ENCODE data around the gene DLGAP5.

Gene DLGAP5

DNA sequence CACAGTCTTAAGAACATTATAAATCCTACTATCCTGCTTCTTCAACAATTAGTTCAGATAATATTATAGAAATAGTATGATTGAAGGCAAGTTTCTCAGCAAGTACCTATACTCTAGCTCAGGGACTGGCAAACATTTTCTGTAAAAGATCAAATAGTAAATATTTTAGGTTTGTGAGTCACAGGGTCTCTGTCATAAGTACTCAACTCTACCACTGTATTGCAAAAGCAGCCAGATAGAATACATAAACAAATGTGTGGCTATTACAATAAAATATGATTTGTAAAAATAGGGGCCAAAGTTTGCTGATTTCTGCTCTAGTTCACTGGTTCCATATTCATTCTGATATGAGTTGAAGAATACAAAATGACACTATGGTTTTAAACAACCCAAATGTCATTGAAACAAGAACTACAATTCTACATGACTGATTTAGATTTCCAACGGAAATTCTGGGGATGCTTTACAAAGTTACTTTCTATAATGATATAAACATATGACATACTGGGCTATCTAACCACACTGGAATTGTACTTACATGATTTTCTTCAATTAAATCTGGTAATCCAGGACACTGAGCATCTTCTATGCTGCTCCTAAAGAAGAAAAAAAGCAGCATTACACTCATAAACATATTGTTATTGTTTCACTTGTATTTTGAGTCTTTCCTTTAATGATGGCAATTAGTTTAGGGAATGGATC lies 39.2 kb downstream of the DLGAP5 start:
- no peaks in the 10 kb centered on the region for H3K36me3 Mint-ChIP-seq
- no peak overlapping the region for H3K4me3 Mint-ChIP-seq
- no peak overlapping the region for H3K27ac Mint-ChIP-seq
- no peak for ATAC-seq (replicated peaks)
- H3K9me3 Mint-ChIP-seq, result no peaks in the 10 kb centered on the region
- no peak for DNase-seq
- H3K4me1 Mint-ChIP-seq, result peaks cover 0 to 2% of the 10 kb centered on the region in 2 donors
- no peaks in the 10 kb centered on the region for H3K27me3 Mint-ChIP-seq

DNA sequence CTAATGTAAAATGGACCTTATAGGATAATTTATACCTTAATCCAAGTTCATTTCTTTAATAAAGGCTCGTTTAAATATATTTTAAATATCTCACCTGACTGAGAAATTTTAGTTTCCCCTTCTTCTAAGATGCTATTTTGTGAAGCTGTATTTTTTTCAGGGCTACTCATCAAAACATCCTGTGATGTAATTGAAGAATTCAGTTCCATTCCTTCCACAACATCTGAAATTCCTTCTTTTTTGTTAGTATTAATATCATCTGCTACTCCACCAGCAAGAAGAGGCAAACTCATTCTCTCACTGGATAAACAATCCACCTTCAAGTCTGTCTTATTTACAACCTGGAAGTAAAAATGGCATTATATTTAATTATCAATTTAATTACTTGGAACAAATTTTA lies 39.8 kb downstream of the DLGAP5 start:
- no peak for DNase-seq
- H3K27me3 Mint-ChIP-seq, result no peaks in the 10 kb centered on the region
- ATAC-seq (replicated peaks), result no peak
- no peaks in the 10 kb centered on the region for H3K9me3 Mint-ChIP-seq
- no peak overlapping the region for H3K27ac Mint-ChIP-seq
- H3K4me1 Mint-ChIP-seq, result no peaks in the 10 kb centered on the region
- no peaks in the 10 kb centered on the region for H3K36me3 Mint-ChIP-seq
- H3K4me3 Mint-ChIP-seq, result no peak overlapping the region

DNA sequence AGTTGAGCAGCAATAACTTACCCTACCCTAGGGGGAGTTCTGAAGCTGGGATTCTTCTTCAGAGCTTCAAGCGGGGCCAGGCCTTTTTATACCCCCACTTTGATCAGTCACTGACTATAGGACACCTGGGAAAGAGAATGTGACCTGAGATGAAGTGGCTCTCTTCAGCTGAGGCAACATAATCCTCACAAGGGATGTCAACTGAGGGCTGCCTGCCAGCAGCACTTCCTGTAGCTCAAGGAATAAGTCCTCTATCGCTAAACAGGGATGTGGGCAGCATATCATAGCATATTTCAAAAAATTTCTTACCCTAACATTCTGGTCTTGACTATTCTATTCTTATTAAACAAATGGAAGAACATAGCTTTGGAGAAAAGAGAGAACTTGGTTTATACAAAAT lies 45.0 kb downstream of the DLGAP5 start:
- H3K27me3 Mint-ChIP-seq, result no peaks in the 10 kb centered on the region
- peaks cover 5 to 8% of the 10 kb centered on the region in 2 donors for H3K36me3 Mint-ChIP-seq
- no peaks in the 10 kb centered on the region for H3K4me1 Mint-ChIP-seq
- no peaks in the 10 kb centered on the region for H3K9me3 Mint-ChIP-seq
- H3K27ac Mint-ChIP-seq, result no peak overlapping the region
- DNase-seq (no peak), ATAC-seq (replicated peaks) (no peak)
- no peak overlapping the region for H3K4me3 Mint-ChIP-seq

DNA sequence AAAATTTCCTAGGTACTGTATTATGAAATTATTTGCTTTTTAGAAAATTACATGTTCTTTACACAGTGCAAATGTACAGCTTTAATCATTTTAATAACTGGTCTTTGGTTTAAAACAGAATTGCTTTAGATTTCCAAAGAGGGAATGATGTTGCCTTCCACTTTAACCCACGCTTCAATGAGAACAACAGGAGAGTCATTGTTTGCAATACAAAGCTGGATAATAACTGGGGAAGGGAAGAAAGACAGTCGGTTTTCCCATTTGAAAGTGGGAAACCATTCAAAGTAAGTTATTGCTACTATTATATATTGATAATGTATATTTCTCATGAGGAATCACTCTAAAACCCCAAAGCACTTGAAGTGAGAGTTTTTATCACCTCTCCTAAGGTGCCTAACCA lies 48.9 kb downstream of the DLGAP5 start:
- H3K27me3 Mint-ChIP-seq, result no peaks in the 10 kb centered on the region
- peaks cover 20 to 28% of the 10 kb centered on the region in 2 donors for H3K36me3 Mint-ChIP-seq
- DNase-seq (no peak), ATAC-seq (replicated peaks) (no peak)
- no peak overlapping the region for H3K4me3 Mint-ChIP-seq
- peak overlapping the region; percentile 65 for H3K27ac Mint-ChIP-seq
- no peaks in the 10 kb centered on the region for H3K9me3 Mint-ChIP-seq
- no peaks in the 10 kb centered on the region for H3K4me1 Mint-ChIP-seq

DNA sequence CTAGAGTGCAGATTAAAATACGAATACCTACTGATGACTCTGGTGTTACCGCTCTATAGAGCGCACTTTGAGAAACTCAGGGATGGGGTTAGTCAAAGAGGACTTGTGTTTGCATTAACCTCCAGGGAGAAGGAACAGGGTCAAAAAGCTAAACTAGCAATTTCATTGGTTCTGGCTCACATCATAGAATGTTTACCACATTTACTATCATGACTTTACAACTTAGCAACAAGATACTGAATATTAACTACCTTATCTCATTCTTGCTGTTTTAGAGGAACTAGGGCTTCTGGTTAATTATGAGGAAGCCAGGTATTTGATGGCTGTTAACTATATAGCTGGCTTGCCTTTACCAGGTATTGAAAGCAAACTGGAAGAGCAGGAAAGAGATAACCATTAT lies 49.6 kb downstream of the DLGAP5 start:
- Mint-ChIP-seq H3K9me3 (no peaks in the 10 kb centered on the region), H3K4me1 (no peaks in the 10 kb centered on the region), H3K36me3 (peaks cover 20 to 30% of the 10 kb centered on the region in 2 donors)

DNA sequence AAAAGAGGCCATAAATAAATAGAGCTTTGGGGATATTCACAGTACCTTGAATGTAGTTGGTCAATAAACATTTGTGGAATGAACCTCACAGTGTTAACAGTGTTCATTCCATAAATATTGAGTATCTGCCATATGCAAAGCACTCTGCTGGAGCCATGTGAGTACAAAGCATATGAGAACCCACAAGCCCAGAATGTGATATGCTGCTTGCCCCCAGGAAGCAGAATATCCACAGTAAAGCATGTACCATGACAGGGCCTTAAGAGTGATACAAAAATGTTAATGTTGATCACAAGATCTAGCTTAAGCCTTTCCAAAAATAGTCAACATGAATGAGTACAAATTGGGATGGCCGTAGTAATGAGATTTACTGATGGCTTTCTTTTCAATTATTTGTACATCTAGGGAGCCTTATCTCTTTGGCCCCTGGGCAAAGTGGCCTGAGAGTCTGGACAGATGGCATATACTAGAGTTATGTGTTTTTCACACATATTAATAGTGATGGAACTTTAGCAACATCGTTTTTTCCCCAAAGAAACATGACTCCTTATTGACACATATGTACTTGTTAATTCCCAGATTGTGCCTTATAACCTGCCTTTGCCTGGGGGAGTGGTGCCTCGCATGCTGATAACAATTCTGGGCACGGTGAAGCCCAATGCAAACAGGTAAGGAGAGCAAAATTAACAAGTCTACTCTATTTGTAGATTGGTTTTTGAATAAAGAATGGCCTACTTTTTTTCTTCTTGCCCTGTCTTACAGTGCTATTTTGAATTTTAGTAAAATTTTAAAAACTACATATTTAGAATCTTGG lies 51.5 kb downstream of the DLGAP5 start:
- ATAC-seq (replicated peaks), result no peak
- no peaks in the 10 kb centered on the region for H3K9me3 Mint-ChIP-seq
- DNase-seq, result no peak
- H3K27ac Mint-ChIP-seq, result no peak overlapping the region
- no peaks in the 10 kb centered on the region for H3K4me1 Mint-ChIP-seq
- no peaks in the 10 kb centered on the region for H3K27me3 Mint-ChIP-seq
- H3K36me3 Mint-ChIP-seq, result peaks cover 20 to 30% of the 10 kb centered on the region in 2 donors
- no peak overlapping the region for H3K4me3 Mint-ChIP-seq

More for the DNA sequence above, 49.6 kb downstream of the DLGAP5 start:
- Mint-ChIP-seq H3K4me3 (no peak overlapping the region), H3K27me3 (no peaks in the 10 kb centered on the region), H3K27ac (no peak overlapping the region)
- DNase-seq (no peak), ATAC-seq (replicated peaks) (no peak)

DNA sequence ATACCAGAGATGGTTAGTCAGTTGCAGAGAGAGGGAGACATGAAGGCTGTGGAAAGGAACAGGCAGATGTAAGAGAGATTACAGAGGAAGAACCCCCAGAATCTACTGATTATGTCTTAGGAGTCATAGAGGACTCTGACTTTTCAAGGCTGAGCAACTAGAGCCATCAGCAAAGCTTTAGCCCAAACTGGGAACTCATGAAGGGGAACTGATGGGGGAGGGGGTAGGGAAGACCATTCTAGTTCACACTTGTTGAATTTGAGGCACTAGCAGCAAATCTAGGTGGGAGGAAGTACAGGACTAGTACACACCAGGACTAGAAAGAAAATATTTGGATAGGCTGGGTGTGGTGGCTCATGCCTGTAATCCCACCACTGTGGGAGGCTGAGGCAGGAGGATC lies 52.2 kb downstream of the DLGAP5 start:
- ATAC-seq (replicated peaks) (no peak), DNase-seq (no peak)
- Mint-ChIP-seq H3K9me3 (no peaks in the 10 kb centered on the region), H3K36me3 (peaks cover 20 to 30% of the 10 kb centered on the region in 2 donors), H3K27ac (no peak overlapping the region), H3K27me3 (no peaks in the 10 kb centered on the region), H3K4me3 (no peak overlapping the region), H3K4me1 (no peaks in the 10 kb centered on the region)

DNA sequence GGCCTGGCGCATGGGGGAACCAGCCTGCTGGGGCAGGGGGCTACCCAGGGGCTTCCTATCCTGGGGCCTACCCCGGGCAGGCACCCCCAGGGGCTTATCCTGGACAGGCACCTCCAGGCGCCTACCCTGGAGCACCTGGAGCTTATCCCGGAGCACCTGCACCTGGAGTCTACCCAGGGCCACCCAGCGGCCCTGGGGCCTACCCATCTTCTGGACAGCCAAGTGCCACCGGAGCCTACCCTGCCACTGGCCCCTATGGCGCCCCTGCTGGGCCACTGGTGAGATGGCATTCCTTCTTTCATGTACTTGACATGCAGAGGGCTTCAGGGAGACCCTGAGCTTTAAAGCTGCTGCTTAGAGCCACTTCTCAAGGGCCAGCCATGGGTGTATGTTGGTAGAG lies 53.3 kb downstream of the DLGAP5 start:
- Mint-ChIP-seq H3K4me3 (no peak overlapping the region), H3K27ac (no peak overlapping the region), H3K36me3 (peaks cover 16 to 25% of the 10 kb centered on the region in 2 donors), H3K27me3 (no peaks in the 10 kb centered on the region), H3K9me3 (no peaks in the 10 kb centered on the region), H3K4me1 (no peaks in the 10 kb centered on the region)
- ATAC-seq (replicated peaks), result no peak
- no peak for DNase-seq

DNA sequence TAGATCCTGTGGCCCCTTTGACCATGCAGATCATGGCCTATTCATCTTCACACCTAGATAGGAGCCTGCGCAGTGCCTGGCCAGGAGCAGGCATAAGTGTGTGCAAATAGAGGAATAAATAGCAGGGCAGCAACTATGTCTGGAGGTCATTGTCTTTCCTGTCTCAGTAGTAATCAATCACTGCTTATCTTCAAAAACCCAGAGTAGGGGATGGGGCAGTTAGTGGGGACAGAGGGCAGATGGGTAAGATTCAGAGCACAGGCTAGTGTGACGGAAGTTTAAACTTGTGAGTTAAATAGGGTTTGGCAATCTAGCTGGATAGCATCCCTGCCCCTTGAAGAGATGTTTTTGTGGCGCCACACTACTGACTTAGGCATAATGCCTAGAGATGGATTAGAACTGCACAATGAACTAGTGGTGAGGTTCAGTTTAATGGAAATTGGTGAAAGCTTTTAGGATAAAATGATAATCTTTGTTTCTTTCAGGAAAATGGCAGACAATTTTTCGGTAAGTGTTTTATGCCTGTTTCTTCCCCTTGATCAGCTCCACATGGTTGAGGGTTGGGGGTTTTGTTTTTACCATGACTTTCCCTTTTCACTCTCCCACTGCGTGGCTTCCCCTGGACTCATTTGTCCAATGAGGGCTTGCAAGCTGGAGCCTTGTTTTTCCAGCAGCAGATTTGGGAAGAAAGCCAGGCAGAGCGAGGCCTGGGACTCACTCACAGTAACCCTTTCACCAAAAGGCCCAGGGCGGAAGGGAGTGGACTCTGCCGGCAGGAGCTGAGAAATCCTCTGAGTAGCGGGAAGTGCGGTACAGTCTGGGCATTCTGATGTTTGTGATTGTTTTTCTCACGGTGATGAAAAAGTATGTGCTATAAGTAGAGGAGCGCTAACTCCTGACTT lies 54.2 kb downstream of the DLGAP5 start:
- Mint-ChIP-seq H3K4me1 (no peaks in the 10 kb centered on the region), H3K36me3 (peaks cover 15 to 23% of the 10 kb centered on the region in 2 donors), H3K4me3 (no peak overlapping the region), H3K27ac (no peak overlapping the region), H3K27me3 (no peaks in the 10 kb centered on the region), H3K9me3 (no peaks in the 10 kb centered on the region)
- ATAC-seq (replicated peaks) (no peak), DNase-seq (no peak)

DNA sequence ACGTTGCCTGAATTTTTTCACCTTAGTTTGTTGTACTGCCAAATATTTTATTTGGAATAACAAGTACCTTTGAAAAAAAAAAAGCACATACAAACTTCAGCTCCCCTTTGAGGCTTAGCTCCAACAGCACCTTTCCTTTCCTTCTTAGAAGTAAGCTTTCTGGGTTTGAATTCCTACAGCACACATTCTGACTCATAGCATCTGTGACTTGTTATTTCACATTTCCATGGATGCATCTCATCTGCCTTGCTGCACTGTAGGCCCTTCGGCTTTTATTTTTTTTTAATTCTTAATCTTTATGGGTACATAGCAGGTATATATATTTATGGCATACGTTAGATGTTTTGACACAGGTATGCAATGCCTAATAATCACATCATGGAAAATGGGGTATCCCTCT lies 55.1 kb downstream of the DLGAP5 start:
- Mint-ChIP-seq H3K4me3 (no peak overlapping the region), H3K4me1 (peaks cover 5 to 6% of the 10 kb centered on the region in 2 donors), H3K36me3 (peaks cover 17 to 21% of the 10 kb centered on the region in 2 donors)

DNA sequence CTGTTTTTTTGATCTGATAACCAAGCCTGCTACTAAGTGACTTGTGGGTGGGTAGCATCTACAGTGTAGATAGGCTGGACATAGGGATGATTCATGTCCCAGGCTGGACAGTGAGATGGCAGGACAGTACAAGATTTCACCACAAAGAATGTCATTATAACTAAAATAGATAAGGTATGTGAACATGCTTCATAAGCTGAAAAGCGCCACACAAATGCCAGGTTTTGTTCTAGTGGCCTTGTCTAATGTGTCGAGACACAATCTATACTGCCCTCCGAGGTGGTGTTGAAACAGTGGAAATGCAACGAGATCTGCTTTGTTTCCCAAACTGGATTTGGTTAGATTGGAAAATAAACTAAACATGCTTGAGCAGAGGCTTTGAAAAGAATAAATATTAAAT lies 58.0 kb downstream of the DLGAP5 start:
- Mint-ChIP-seq H3K27ac (no peak overlapping the region), H3K9me3 (no peaks in the 10 kb centered on the region), H3K36me3 (peaks cover 4 to 6% of the 10 kb centered on the region in 2 donors), H3K4me3 (no peak overlapping the region), H3K4me1 (peaks cover 8 to 14% of the 10 kb centered on the region in 2 donors), H3K27me3 (no peaks in the 10 kb centered on the region)
- DNase-seq (no peak), ATAC-seq (replicated peaks) (no peak)

More for the DNA sequence above, 55.1 kb downstream of the DLGAP5 start:
- Mint-ChIP-seq H3K27me3 (no peaks in the 10 kb centered on the region), H3K27ac (no peak overlapping the region), H3K9me3 (no peaks in the 10 kb centered on the region)
- DNase-seq (no peak), ATAC-seq (replicated peaks) (no peak)

DNA sequence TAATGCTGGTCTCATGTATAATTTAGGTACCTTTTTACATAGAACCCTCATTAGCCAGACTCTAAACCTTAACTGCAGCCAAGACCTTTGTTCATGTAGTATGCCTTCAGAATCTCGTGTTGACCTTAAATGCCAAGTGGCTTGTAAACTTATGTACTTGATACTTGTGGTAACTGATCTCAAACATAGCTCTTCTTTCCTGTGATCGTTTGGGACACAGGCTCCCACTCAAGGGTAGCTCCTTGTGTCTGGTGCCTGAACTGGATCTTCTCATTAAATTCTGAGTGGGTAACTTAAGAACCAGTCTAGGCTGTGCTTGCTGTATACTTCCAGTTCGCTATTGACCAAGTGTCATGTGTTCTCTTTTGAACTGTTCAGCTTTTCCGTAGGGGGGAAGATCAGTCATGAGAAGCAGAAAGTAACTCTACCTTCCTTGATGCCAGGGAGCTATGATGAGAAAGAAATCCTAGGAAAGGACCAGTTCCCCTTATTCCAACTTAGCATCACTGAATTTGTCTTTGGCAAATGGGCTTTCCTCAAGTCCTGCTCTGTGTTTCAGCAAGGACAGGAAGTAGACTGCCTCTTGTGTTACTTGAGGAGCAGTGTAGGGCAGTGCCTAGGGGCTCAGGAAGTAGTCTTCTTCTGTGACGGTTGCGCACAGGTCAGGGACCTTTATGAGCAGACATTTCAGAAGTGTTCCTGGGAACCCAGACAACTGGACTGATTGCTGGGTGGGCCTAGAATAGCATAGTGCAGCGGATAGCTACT lies 59.8 kb downstream of the DLGAP5 start:
- ATAC-seq (replicated peaks) (no peak), DNase-seq (no peak)
- peaks cover 8 to 19% of the 10 kb centered on the region in 2 donors for H3K4me1 Mint-ChIP-seq
- H3K27ac Mint-ChIP-seq, result no peak overlapping the region
- peaks cover 0 to 6% of the 10 kb centered on the region in 2 donors for H3K27me3 Mint-ChIP-seq
- H3K4me3 Mint-ChIP-seq, result no peak overlapping the region
- peaks cover 0 to 3% of the 10 kb centered on the region in 2 donors for H3K36me3 Mint-ChIP-seq
- H3K9me3 Mint-ChIP-seq, result no peaks in the 10 kb centered on the region

DNA sequence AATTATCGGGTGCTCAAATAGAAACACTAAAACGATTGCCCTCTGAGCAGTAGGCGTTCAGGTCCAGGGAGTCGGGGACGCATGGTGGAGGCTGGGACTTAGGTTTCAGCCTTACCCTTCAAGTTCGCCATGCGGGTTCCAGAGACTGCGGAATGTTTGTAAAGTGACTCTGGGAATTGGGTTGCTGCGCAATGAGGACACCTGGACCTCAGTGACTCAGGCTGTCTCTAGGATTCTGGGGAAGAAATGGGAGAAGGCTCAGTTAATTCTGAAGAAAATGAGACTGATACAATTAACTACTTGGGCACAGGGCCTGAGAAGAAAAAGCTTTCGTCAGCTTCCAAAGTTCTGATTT lies 61.2 kb downstream of the DLGAP5 start:
- DNase-seq (no peak), ATAC-seq (replicated peaks) (no peak)
- Mint-ChIP-seq H3K9me3 (no peaks in the 10 kb centered on the region), H3K27ac (peak overlapping the region; percentile 86), H3K4me1 (peaks cover 11 to 25% of the 10 kb centered on the region in 2 donors), H3K27me3 (peaks cover 0 to 6% of the 10 kb centered on the region in 2 donors), H3K4me3 (peak overlapping the region; percentile 85 to 91), H3K36me3 (peaks cover 0 to 3% of the 10 kb centered on the region in 2 donors)
